HepG2 (cell line): ENCODE data around the gene PRPF38B. TPM values are rescaled to one million over a fixed set of nuclear protein-coding genes. Genes with fewer than 3 reads are reported as not detected.

Source experiments
- GATA4 ChIP-seq: sonication (generic); IDR thresholded peaks from 2 replicates; pipeline ENCODE4 v1.6.1; 2016; ENCODE audit warnings: antibody characterized with exemption, low read depth, borderline replicate concordance
- ISL2 ChIP-seq: sonication (generic); formaldehyde crosslinking; IDR thresholded peaks from 2 replicates; pipeline ENCODE4 v1.5.0; 2020; ENCODE audit warnings: missing genetic modification reagents
- MIER3 ChIP-seq: IDR thresholded peaks from 2 replicates; pipeline ENCODE4 v1.6.1; 2016; ENCODE audit warnings: missing compliant biosample characterization, borderline replicate concordance
- MYNN ChIP-seq: sonication (generic); formaldehyde crosslinking; IDR thresholded peaks from 2 replicates; pipeline ENCODE4 v1.4.0; 2020; ENCODE audit warnings: mild to moderate bottlenecking, low read depth, missing genetic modification reagents
- NR2F1 ChIP-seq, 2 experiments: fragments of 450-650 bp in 1 of 2; formaldehyde crosslinking in 1 of 2; IDR thresholded peaks; 2 replicates each; pipeline versions ENCODE4 v1.5.0 to v1.6.1; 2016 to 2020; ENCODE audit warnings: mild to moderate bottlenecking in 1 of 2, missing compliant biosample characterization in 1 of 2, missing genetic modification reagents in 1 of 2, moderate library complexity in 1 of 2
- SNAPC4 ChIP-seq: sonication (generic); formaldehyde crosslinking; IDR thresholded peaks from 2 replicates; pipeline ENCODE4 v1.4.0; 2020; ENCODE audit warnings: mild to moderate bottlenecking, missing genetic modification reagents
- SOX5 ChIP-seq: IDR thresholded peaks from 2 replicates; pipeline ENCODE4 v1.6.1; 2016; ENCODE audit warnings: borderline replicate concordance
- ZBTB44 ChIP-seq: sonication (generic); formaldehyde crosslinking; IDR thresholded peaks from 2 replicates; pipeline ENCODE4 v1.4.0; 2020; ENCODE audit warnings: missing genetic modification reagents
- ZNF605 ChIP-seq: sonication (generic); formaldehyde crosslinking; IDR thresholded peaks from 2 replicates; pipeline ENCODE4 v1.8.0; 2022; ENCODE audit warnings: mild to moderate bottlenecking, missing genetic modification reagents
- polyA plus RNA-seq, 8 experiments: library from polyadenylated mRNA; depleted of rRNA in 3 of 8; stranded (reverse) in 7 of 8; unstranded in 1 of 8; fragments of >200 nt; fragmentation: Illumina TruSeq in 4 of 8; extraction: Trizol in 4 of 8; gene quantifications; 2 replicates each; pipeline versions ENCODE4 v1.2.1 to v1.2.3, GENCODE V29; 2011 to 2016; ENCODE audit warnings: low read depth in 4 of 8, missing spikeins in 1 of 8, mixed read lengths in 1 of 8; ENCODE audit not compliant: insufficient read depth in 1 of 8
- total RNA-seq, 5 experiments: library from RNA; depleted of rRNA; stranded (reverse); fragments of >200 nt; fragmentation: Illumina TruSeq; extraction: Trizol; gene quantifications; 2 replicates each; pipeline ENCODE4 v1.2.3, GENCODE V29; 2016; ENCODE audit warnings: low read depth in 1 of 5
- TF ChIP-seq, protein P1 (sequence below): sonication (generic); formaldehyde crosslinking; IDR thresholded peaks from 2 replicates; pipeline ENCODE4 v1.8.0; 2022; ENCODE audit warnings: missing genetic modification reagents, mild to moderate bottlenecking, inconsistent platforms, borderline replicate concordance
- TF ChIP-seq, protein P2 (sequence below): sonication (generic); formaldehyde crosslinking; IDR thresholded peaks from 2 replicates; pipeline ENCODE4 v1.4.0; 2020; ENCODE audit warnings: missing genetic modification reagents, borderline replicate concordance
- TF ChIP-seq, protein P3 (sequence below): sonication (generic); formaldehyde crosslinking; IDR thresholded peaks from 2 replicates; pipeline ENCODE4 v1.5.0; 2020; ENCODE audit warnings: missing genetic modification reagents

The PRPF38B gene
- total and polyA plus RNA-seq, 2 of the 13 experiments (the other 11 are each of a cell fraction or from before 2014, with no cell fraction given) = 25.7 to 29.7 TPM

DNA sequence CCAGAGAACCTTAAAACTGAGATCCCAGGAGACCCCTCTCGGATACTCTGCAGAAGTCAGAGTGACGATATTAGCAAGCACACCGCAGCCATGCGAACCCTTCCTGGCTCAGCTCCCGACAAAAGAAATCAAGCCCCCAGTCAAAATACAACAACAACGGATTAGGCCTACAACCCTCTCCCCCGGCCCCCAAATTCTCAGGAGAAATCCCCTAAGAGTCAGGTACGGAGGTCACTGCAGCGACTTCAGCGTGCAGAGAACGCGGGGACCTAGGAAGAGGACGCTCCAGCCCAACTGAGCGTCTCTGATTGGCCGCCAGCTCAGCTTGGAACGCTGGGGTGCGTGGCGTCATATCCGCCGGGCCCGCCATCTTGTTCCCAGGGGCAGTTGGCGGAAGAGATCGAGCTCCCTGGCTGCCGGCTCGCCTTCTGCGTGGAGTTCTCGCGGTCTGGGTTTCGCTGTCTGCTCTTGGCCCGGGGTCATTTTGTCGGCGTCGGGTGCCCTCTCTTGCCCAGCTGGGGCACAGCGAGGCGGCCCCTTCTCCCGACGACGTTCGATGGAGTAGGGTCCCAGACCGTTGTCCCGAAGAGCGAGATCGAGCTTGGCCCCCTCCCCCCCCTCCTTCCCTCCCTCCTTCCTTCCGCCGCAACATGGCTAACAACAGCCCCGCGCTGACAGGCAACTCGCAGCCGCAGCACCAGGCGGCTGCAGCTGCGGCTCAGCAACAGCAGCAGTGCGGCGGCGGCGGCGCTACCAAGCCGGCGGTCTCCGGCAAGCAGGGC is at the start of gene PRPF38B (continued):
- TF ChIP-seq, protein P1, sequence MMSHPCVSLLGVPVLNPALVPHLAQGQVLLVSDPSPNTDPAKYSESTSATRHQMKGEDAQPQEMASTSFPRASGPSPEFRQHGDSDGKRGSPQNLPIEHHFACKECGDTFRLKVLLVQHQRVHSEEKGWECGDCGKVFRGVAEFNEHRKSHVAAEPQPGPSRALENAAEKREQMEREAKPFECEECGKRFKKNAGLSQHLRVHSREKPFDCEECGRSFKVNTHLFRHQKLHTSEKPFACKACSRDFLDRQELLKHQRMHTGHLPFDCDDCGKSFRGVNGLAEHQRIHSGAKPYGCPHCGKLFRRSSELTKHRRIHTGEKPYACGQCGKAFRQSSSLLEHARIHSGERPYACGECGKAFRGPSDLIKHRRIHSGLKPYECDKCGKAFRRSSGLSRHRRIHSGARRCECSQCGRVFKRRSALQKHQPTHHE = 0 out of 2 replicates have a peak, but pooled peaks have one; percentile 36
- TF ChIP-seq MYNN (CRISPR knock-in tag) = no peak
- no peak for TF ChIP-seq ZBTB44
- TF ChIP-seq NR2F1 (CRISPR knock-in tag; IDR thresholded peaks at IDR 0.05) = no peak
- TF ChIP-seq GATA4 = peak; percentile 50; the same call in 1 of the 2 replicates
- TF ChIP-seq, protein P2, sequence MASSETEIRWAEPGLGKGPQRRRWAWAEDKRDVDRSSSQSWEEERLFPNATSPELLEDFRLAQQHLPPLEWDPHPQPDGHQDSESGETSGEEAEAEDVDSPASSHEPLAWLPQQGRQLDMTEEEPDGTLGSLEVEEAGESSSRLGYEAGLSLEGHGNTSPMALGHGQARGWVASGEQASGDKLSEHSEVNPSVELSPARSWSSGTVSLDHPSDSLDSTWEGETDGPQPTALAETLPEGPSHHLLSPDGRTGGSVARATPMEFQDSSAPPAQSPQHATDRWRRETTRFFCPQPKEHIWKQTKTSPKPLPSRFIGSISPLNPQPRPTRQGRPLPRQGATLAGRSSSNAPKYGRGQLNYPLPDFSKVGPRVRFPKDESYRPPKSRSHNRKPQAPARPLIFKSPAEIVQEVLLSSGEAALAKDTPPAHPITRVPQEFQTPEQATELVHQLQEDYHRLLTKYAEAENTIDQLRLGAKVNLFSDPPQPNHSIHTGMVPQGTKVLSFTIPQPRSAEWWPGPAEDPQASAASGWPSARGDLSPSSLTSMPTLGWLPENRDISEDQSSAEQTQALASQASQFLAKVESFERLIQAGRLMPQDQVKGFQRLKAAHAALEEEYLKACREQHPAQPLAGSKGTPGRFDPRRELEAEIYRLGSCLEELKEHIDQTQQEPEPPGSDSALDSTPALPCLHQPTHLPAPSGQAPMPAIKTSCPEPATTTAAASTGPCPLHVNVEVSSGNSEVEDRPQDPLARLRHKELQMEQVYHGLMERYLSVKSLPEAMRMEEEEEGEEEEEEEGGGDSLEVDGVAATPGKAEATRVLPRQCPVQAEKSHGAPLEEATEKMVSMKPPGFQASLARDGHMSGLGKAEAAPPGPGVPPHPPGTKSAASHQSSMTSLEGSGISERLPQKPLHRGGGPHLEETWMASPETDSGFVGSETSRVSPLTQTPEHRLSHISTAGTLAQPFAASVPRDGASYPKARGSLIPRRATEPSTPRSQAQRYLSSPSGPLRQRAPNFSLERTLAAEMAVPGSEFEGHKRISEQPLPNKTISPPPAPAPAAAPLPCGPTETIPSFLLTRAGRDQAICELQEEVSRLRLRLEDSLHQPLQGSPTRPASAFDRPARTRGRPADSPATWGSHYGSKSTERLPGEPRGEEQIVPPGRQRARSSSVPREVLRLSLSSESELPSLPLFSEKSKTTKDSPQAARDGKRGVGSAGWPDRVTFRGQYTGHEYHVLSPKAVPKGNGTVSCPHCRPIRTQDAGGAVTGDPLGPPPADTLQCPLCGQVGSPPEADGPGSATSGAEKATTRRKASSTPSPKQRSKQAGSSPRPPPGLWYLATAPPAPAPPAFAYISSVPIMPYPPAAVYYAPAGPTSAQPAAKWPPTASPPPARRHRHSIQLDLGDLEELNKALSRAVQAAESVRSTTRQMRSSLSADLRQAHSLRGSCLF (CRISPR knock-in tag) = peak; percentile 67
- peak; percentile 90 for TF ChIP-seq ZNF605 (CRISPR knock-in tag)
- no peak for TF ChIP-seq SNAPC4 (CRISPR knock-in tag)
- 0 out of 2 replicates have a peak, but pooled peaks have one; percentile 30 for TF ChIP-seq ISL2 (CRISPR knock-in tag)
- TF ChIP-seq, protein P3, sequence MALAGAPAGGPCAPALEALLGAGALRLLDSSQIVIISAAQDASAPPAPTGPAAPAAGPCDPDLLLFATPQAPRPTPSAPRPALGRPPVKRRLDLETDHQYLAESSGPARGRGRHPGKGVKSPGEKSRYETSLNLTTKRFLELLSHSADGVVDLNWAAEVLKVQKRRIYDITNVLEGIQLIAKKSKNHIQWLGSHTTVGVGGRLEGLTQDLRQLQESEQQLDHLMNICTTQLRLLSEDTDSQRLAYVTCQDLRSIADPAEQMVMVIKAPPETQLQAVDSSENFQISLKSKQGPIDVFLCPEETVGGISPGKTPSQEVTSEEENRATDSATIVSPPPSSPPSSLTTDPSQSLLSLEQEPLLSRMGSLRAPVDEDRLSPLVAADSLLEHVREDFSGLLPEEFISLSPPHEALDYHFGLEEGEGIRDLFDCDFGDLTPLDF = no peak
- TF ChIP-seq MIER3 (CRISPR knock-in tag) = peak; percentile 62; the same call in 1 of the 2 replicates
- TF ChIP-seq SOX5 (CRISPR knock-in tag) = peak; percentile 39; the same call in 1 of the 2 replicates
